Right lobe of liver (tissue), 6 donors: ENCODE measurements around the gene PPA1. TPM values are rescaled to one million over a fixed set of nuclear protein-coding genes. Genes with fewer than 3 reads are reported as not detected.
"Not testable (repeated sequence)": the region's sequence is repeated elsewhere in the genome, so short reads cannot be mapped to it uniquely, and the experiment has no call there.

Experiments used
- ATAC-seq, 4 donors: fragments of 200-7000 bp; cut with Tn5 transposase; one replicate each; pipeline ENCODE4 v1.9.1; 2020; ENCODE audit warnings: mild to moderate bottlenecking in 4 of 4, moderate library complexity in 4 of 4
- DNase-seq, 3 donors: peaks; one replicate each; pipeline ENCODE4 v3.0.0-alpha.2; 2020
- H3K27ac ChIP-seq, 3 donors: fragments of 200-600 bp; one replicate each; pipeline ENCODE4 v1.8.0; 2022
- H3K27me3 ChIP-seq, 2 donors: fragments of 200-600 bp; one replicate each; pipeline ENCODE4 v1.8.0; 2022
- H3K36me3 ChIP-seq, 4 donors: fragments of 200-600 bp; sonication (generic) in 1 of 4; one replicate each; pipeline versions ENCODE4 v1.5.1 to v1.8.0; 2017 to 2022; ENCODE audit warnings: control low read depth in 1 of 4
- H3K4me1 ChIP-seq, 4 donors: fragments of 200-600 bp; sonication (generic) in 1 of 4; one replicate each; pipeline versions ENCODE4 v1.5.1 to v1.8.0; 2017 to 2022; ENCODE audit warnings: control low read depth in 1 of 4
- H3K4me3 ChIP-seq, 3 donors: fragments of 200-600 bp; one replicate each; pipeline ENCODE4 v1.8.0; 2022
- H3K9me3 ChIP-seq, 4 donors: fragments of 200-600 bp; sonication (generic) in 1 of 4; one replicate each; pipeline versions ENCODE4 v1.5.1 to v1.8.0; 2017 to 2022; ENCODE audit warnings: control low read depth in 1 of 4
- CTCF ChIP-seq, 4 donors: fragments of 200-600 bp in 3 of 4; fragments of 450-650 bp in 1 of 4; IDR thresholded peaks; one replicate each; pipeline versions ENCODE4 v1.5.1 to v1.8.0; 2016 to 2022; ENCODE audit warnings: antibody characterized with exemption in 4 of 4, mild to moderate bottlenecking in 2 of 4
- POLR2A ChIP-seq: fragments of 450-650 bp; IDR thresholded peaks from one replicate; pipeline ENCODE4 v1.6.1; 2017; ENCODE audit warnings: antibody characterized with exemption, mild to moderate bottlenecking
- WGBS: methylation state at CpG from one replicate; pipeline ENCODE4 v1.1.6; 2018; ENCODE audit warnings: low coverage, low lambda C conversion rate; ENCODE audit not compliant: insufficient coverage; ENCODE audit errors: missing lambda C conversion rate; 5-methylcytosine and 5-hydroxymethylcytosine counted together
- intact Hi-C, 2 donors: fragments of 100-400 bp; cut with DNase I; formaldehyde crosslinking; loops; one replicate each; pipeline versions ENCODE4 v1.11.2 to v1.14.1; 2022
- total RNA-seq, 6 experiments: library from RNA; depleted of rRNA in 2 of 6; stranded (reverse); fragments of >200 nt in 2 of 6; fragmentation: NEBNext Ultra II Directional in 3 of 6; extraction: Animal tissue kit (Norgen Biotek cat#: 25700) in 3 of 6; gene quantifications; one replicate each; pipeline versions ENCODE4 v1.1.0 to v1.2.4, GENCODE V29; 2016 to 2023
- donor health status: DM: no; HTN: yes; CAD: no.
- donor health status: DM: no; HTN: no; CAD: no.
- donor health status: DM: no; HTN: no; CAD: no.
- donor health status: DM: no; HTN: yes; CAD: no.
- donor health status: DM: no; HTN: yes; CAD: no.

Gene PPA1
- total RNA-seq, 6 experiments from 2014 or later, result 64.8 to 133 (median 95.7) TPM

GRCh38 chr10:70253878-70254765, 20.9 kb upstream of the PPA1 start:
- 81% methylated on average over 7 of the region's 14 CpGs for whole genome bisulfite sequencing
- no peak for ATAC-seq

GRCh38 chr10:70250961-70251680, 17.9 kb upstream of the PPA1 start:
- Histone ChIP-seq H3K27me3 (peaks cover 0 to 9% of the 10 kb centered on the region in 2 donors), H3K27ac (no peak overlapping the region), H3K4me1 (no peaks in the 10 kb centered on the region), H3K36me3 (no peaks in the 10 kb centered on the region), H3K9me3 (no peaks in the 10 kb centered on the region), H3K4me3 (no peak overlapping the region)
- DNase-seq (no peak), ATAC-seq (no peak)
- TF ChIP-seq POLR2A (no peak), CTCF (IDR thresholded peaks at IDR 0.05) (no peak)
- WGBS, result 92% methylated on average over 3 of the region's 11 CpGs
- intact Hi-C loops, result no loop called here

More at GRCh38 chr10:70253878-70254765, 20.9 kb upstream of the PPA1 start:
- Histone ChIP-seq H3K4me3 (no peak overlapping the region), H3K27ac (no peak overlapping the region), H3K36me3 (no peaks in the 10 kb centered on the region), H3K9me3 (no peaks in the 10 kb centered on the region), H3K27me3 (peaks cover 0 to 9% of the 10 kb centered on the region in 2 donors), H3K4me1 (peaks cover 0 to 7% (median 0%) of the 10 kb centered on the region in 4 donors)
- intact Hi-C loops, result no loop called here
- DNase-seq, result no peak
- TF ChIP-seq CTCF (IDR thresholded peaks at IDR 0.05) (no peak), POLR2A (no peak)

GRCh38 chr10:70247360-70247759, 14.1 kb upstream of the PPA1 start:
- Histone ChIP-seq H3K9me3 (no peaks in the 10 kb centered on the region), H3K4me3 (no peak overlapping the region), H3K36me3 (no peaks in the 10 kb centered on the region), H3K27me3 (no peaks in the 10 kb centered on the region), H3K27ac (no peak overlapping the region), H3K4me1 (no peaks in the 10 kb centered on the region)
- TF ChIP-seq CTCF (IDR thresholded peaks at IDR 0.05) (no peak), POLR2A (no peak)
- ATAC-seq (no peak), DNase-seq (no peak)
- 73% methylated on average over 6 of the region's 6 CpGs for whole genome bisulfite sequencing
- intact Hi-C loops, result no loop called here

GRCh38 chr10:70241081-70241480, 7.9 kb upstream of the PPA1 start:
- H3K27ac ChIP-seq, result no peak overlapping the region
- no peak overlapping the region for H3K4me3 ChIP-seq
- no peaks in the 10 kb centered on the region for H3K36me3 ChIP-seq
- TF ChIP-seq POLR2A (no peak), CTCF (IDR thresholded peaks at IDR 0.05) (no peak)
- H3K4me1 ChIP-seq, result no peaks in the 10 kb centered on the region
- H3K27me3 ChIP-seq, result no peaks in the 10 kb centered on the region
- WGBS, result 89% methylated on average over 3 of the region's 3 CpGs
- no peak for ATAC-seq
- no peaks in the 10 kb centered on the region for H3K9me3 ChIP-seq
- no peak for DNase-seq
- intact Hi-C loops, result no loop called here

GRCh38 chr10:70239986-70240385, 6.8 kb upstream of the PPA1 start:
- H3K9me3 ChIP-seq, H3K4me1 ChIP-seq, H3K4me3 ChIP-seq, ATAC-seq, H3K27ac ChIP-seq, H3K27me3 ChIP-seq, intact Hi-C loops, DNase-seq, H3K36me3 ChIP-seq: not testable (repeated sequence)
- WGBS, result no CpG with 5 or more reads among the region's 21 CpGs

GRCh38 chr10:70239077-70239976, 6.1 kb upstream of the PPA1 start:
- no CpG with 5 or more reads among the region's 55 CpGs for WGBS
- H3K36me3 ChIP-seq, H3K27me3 ChIP-seq, intact Hi-C loops, H3K9me3 ChIP-seq, H3K4me1 ChIP-seq, ATAC-seq, H3K27ac ChIP-seq, H3K4me3 ChIP-seq, DNase-seq: not testable (repeated sequence)
